GM21381 (cell line): ENCODE data around the gene ARHGEF7.

Source experiments
- ATAC-seq: cut with Tn5 transposase; IDR thresholded peaks from one replicate; pipeline ENCODE4 v1.9.1; 2021; ENCODE audit warnings: mild to moderate bottlenecking, moderate library complexity; ENCODE audit not compliant: unreplicated experiment

ARHGEF7 gene

GRCh38 chr13:111292710-111293485, 177.8 kb downstream of the ARHGEF7 start:
- no peak for ATAC-seq

GRCh38 chr13:111295886-111296285, 180.8 kb downstream of the ARHGEF7 start:
- no peak for ATAC-seq

- no peak for ATAC-seq
Observed at GRCh38 chr13:111296417-111296816, 181.3 kb downstream of the ARHGEF7 start.

GRCh38 chr13:111298214-111298975, 183.3 kb downstream of the ARHGEF7 start:
- ATAC-seq, result no peak

- ATAC-seq, result no peak
Observed at GRCh38 chr13:111302045-111302726, 187.1 kb downstream of the ARHGEF7 start.

- ATAC-seq, result no peak
Observed at GRCh38 chr13:111303559-111303958, 188.4 kb downstream of the ARHGEF7 start.

- ATAC-seq, result peak; percentile 95
Observed at GRCh38 chr13:111304041-111304544, 189.0 kb downstream of the ARHGEF7 start.

- peak; percentile 36 for ATAC-seq
Observed at GRCh38 chr13:111304603-111305289, 189.6 kb downstream of the ARHGEF7 start.

- ATAC-seq, result no peak
Observed at GRCh38 chr13:111312944-111313590, 198.0 kb downstream of the ARHGEF7 start.

GRCh38 chr13:111313911-111314425, 198.9 kb downstream of the ARHGEF7 start:
- no peak for ATAC-seq

GRCh38 chr13:111314852-111315251, 199.7 kb downstream of the ARHGEF7 start:
- ATAC-seq, result no peak

GRCh38 chr13:111315347-111315995, 200.4 kb downstream of the ARHGEF7 start:
- no peak for ATAC-seq

GRCh38 chr13:111316161-111316730, 201.1 kb downstream of the ARHGEF7 start:
- ATAC-seq, result no peak

GRCh38 chr13:111317042-111317550, 202.0 kb downstream of the ARHGEF7 start:
- no peak for ATAC-seq

GRCh38 chr13:111317571-111318345, 202.6 kb downstream of the ARHGEF7 start:
- ATAC-seq, result no peak

GRCh38 chr13:111318386-111318785, 203.3 kb downstream of the ARHGEF7 start:
- ATAC-seq, result no peak

- ATAC-seq, result no peak
Observed at GRCh38 chr13:111319521-111319920, 204.4 kb downstream of the ARHGEF7 start.
